T-helper 2 cell treated with Interferon-gamma antibody and Interleukin-4, amounts not matched to agents 100 ng/mL and 5 ng/mL, for 36 hours (primary cell): ENCODE data around the gene ARMC8. TPM values are rescaled to one million over a fixed set of nuclear protein-coding genes. Genes with fewer than 3 reads are reported as not detected.

Source experiments
- intact Hi-C: fragments of 100-400 bp; cut with micrococcal nuclease; formaldehyde crosslinking; loops from one replicate; pipeline ENCODE4 v1.15.1; 2023
- total RNA-seq: library from RNA; stranded (reverse); gene quantifications from 2 replicates; pipeline ENCODE4 v1.2.3, GENCODE V29; 2022

Gene ARMC8
- total RNA-seq, 1 donor from 2014 or later: 47.7 TPM

GRCh38 chr3:138196023-138196422, 8.9 kb downstream of the ARMC8 start:
- intact Hi-C loops: no loop called here

GRCh38 chr3:138197058-138197457, 10.0 kb downstream of the ARMC8 start:
- intact Hi-C loops: no loop called here

- intact Hi-C loops: no loop called here
These were observed 10.4 kb downstream of the ARMC8 start for GRCh38 chr3:138197524-138197923.

GRCh38 chr3:138199851-138200250, 12.8 kb downstream of the ARMC8 start:
- intact Hi-C loops: no loop called here

GRCh38 chr3:138200424-138200823, 13.3 kb downstream of the ARMC8 start:
- intact Hi-C loops: no loop called here

GRCh38 chr3:138202945-138203701, 16.0 kb downstream of the ARMC8 start:
- intact Hi-C loops: no loop called here

- intact Hi-C loops: no loop called here
These were observed 16.8 kb downstream of the ARMC8 start for GRCh38 chr3:138203938-138204337.

GRCh38 chr3:138205527-138205926, 18.4 kb downstream of the ARMC8 start:
- intact Hi-C loops: no loop called here

- intact Hi-C loops: no loop called here
These were observed 19.1 kb downstream of the ARMC8 start for GRCh38 chr3:138206196-138206595.

- intact Hi-C loops: no loop called here
These were observed 23.4 kb downstream of the ARMC8 start for GRCh38 chr3:138210528-138210927.

- intact Hi-C loops: no loop called here
These were observed 26.4 kb downstream of the ARMC8 start for GRCh38 chr3:138213398-138214085.

- intact Hi-C loops: no loop called here
These were observed 32.2 kb downstream of the ARMC8 start for GRCh38 chr3:138219255-138219654.

- intact Hi-C loops: loop anchor here (5.0 kb wide), 1 partner anchor 33 kb away; the partner anchor contains the start of gene ARMC8
These were observed 33.1 kb downstream of the ARMC8 start for GRCh38 chr3:138220242-138220641.

GRCh38 chr3:138220788-138221187, 33.7 kb downstream of the ARMC8 start:
- intact Hi-C loops: loop anchor here (5.0 kb wide), 1 partner anchor 33 kb away; the partner anchor contains the start of gene ARMC8

GRCh38 chr3:138222131-138222941, 35.2 kb downstream of the ARMC8 start:
- intact Hi-C loops: loop anchor here (5.0 kb wide), 1 partner anchor 35 kb away; the partner anchor contains the start of gene ARMC8

- intact Hi-C loops: loop anchor here (5.0 kb wide), 1 partner anchor 36 kb away; the partner anchor contains the start of gene ARMC8
These were observed 35.8 kb downstream of the ARMC8 start for GRCh38 chr3:138222942-138223287.

GRCh38 chr3:138227650-138228049, 40.5 kb downstream of the ARMC8 start:
- intact Hi-C loops: no loop called here

- intact Hi-C loops: no loop called here
These were observed 43.4 kb downstream of the ARMC8 start for GRCh38 chr3:138230525-138230924.

- intact Hi-C loops: no loop called here
These were observed 45.7 kb downstream of the ARMC8 start for GRCh38 chr3:138232705-138233364.

- intact Hi-C loops: no loop called here
These were observed 47.5 kb downstream of the ARMC8 start for GRCh38 chr3:138234401-138235179.
